ENCODE results near the gene MLXIPL. TPM values are rescaled to one million over a fixed set of nuclear protein-coding genes. Genes with fewer than 3 reads are reported as not detected.

Gene MLXIPL
- total and polyA plus RNA-seq, 2 of the 8 experiments (the other 6 are each of a cell fraction or from before 2014, with no cell fraction given), result 9.4 to 10.6 TPM

- TF ChIP-seq CHD7 (IDR thresholded peaks at IDR 0.05; ENCODE audit: insufficient replicate concordance, low read length) (no peak), CHD2 (IDR thresholded peaks at IDR 0.05; ENCODE audit: low read length) (no peak), KDM4A (IDR thresholded peaks at IDR 0.05; ENCODE audit: low read depth, low read length, severe bottlenecking) (no peak), GABPA (IDR thresholded peaks at IDR 0.05; ENCODE audit: borderline replicate concordance, insufficient read depth, low read length) (no peak), JUND (IDR thresholded peaks at IDR 0.05; ENCODE audit: low read length) (no peak)
Measured at GRCh38 chr7:73570977-73571376, 53.3 kb downstream of the MLXIPL start (continued).
